ENCODE data around the gene RILPL1. TPM values are rescaled to one million over a fixed set of nuclear protein-coding genes. Genes with fewer than 3 reads are reported as not detected.
"Not testable (repeated sequence)": the region's sequence is repeated elsewhere in the genome, so short reads cannot be mapped to it uniquely, and the experiment has no call there.

RILPL1 gene
- total RNA-seq, 2 donors from 2014 or later: 91.7 to 98.0 TPM

GRCh38 chr12:123445388-123446332 lies 87.9 kb downstream of the RILPL1 start:
- DNase-seq (peak; percentile 66), ATAC-seq (peak; percentile 67 to 82)
- intact Hi-C loops (cut with DNase I): no loop called here

DNA sequence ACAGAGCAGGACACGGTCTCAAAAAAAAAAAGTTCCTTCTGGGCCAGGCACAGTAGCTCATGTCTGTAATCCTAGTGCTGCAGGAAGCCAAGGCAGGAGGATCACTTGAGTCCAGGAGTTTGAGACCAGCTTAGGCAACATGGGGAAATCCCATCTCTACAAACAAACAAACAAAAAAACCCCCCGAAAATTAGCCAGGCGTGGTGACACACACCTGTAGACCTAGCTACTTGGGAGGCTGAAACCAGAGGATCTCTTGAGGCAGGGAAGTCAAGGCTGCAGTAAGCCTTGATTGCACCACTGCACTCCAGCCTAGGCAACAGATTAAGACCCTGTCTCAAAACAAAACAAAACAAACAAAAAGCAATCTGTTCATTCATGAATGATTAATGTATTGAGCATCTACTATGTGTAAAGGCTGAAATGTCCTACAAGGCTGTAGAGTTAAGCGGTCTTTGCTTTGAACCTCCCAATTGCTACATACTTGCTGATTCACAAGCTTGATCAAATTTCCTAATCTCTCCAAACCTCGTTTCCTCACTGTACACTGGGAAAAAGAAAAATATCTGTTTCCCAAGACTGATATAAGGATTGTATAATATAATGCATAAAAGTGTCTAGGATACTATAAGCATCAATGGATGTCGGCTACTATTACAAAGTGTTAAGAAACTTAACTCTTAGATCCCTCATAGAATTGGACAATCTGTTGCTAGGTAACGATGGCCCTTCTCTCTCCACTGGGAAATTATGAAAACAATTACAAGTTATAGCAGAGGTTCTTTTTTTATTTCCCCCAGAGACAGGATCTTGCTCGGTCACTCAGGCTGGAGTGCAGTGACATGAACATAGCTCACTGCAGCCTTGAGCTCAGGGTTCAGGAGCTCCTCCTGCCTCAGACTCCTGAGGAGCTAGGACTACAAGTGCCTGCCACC lies 89.2 kb downstream of the RILPL1 start:
- DNase-seq (no peak), ATAC-seq (peak; percentile 19 to 34)
- intact Hi-C loops (cut with DNase I): no loop called here

- intact Hi-C loops (cut with DNase I): no loop called here
- no peak for DNase-seq
These were observed 90.7 kb downstream of the RILPL1 start for GRCh38 chr12:123442774-123443173.

DNA sequence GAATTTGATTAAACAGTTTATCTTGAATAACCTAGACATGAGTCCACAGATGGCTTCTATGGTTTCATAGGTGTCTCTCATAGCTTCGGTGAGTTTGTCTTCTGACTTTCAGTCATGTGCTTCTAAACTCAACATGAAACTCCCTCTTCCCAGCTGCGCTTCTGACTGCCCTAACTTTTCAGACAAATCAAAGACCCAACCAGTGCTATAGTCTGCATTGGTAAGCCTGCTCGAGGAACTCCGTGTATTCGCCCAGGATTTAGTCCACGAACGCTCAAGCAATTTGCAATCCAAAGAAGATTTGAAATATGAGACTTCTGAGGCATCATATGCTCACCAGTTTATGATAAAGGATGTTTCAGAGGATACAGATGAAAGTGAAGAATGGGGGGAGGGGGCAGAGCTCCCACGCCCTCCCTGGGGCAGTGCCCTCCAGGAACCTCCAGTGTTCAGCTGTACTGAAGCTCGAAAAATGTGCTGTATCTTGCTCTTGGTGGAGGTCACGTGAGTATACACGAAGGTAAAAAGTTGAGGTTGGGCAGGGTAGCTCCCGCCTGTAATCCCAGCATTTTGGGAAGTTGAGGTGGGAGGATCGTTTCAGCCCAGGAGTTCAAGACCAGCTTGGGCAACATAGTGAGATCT lies 91.9 kb downstream of the RILPL1 start:
- ATAC-seq (no peak), DNase-seq (no peak)
- intact Hi-C loops (cut with DNase I): no loop called here

More at GRCh38 chr12:123442774-123443173, 90.7 kb downstream of the RILPL1 start:
- ATAC-seq: no peak

GRCh38 chr12:123436017-123436964 lies 97.2 kb downstream of the RILPL1 start, which contains the start of gene RILPL2:
RILPL2 (minus strand) TSS chr12:123436684; CDS start chr12:123436420, 264 bp downstream.
- peak; percentile 92 for DNase-seq
- intact Hi-C loops (cut with DNase I): no loop called here
- peak; percentile 96 to 98 for ATAC-seq

- DNase-seq (no peak), ATAC-seq (no peak)
- intact Hi-C loops (cut with DNase I): no loop called here
These were observed 97.9 kb downstream of the RILPL1 start for GRCh38 chr12:123435636-123436016.

GRCh38 chr12:123433615-123434014 lies 99.9 kb downstream of the RILPL1 start:
- intact Hi-C loops (cut with DNase I): no loop called here
- DNase-seq (no peak), ATAC-seq (no peak)

GRCh38 chr12:123431951-123432817 lies 101.3 kb downstream of the RILPL1 start:
- intact Hi-C loops (cut with DNase I); DNase-seq; ATAC-seq: not testable (repeated sequence)

GRCh38 chr12:123429101-123429500 lies 104.4 kb downstream of the RILPL1 start:
- intact Hi-C loops (cut with DNase I); ATAC-seq; DNase-seq: not testable (repeated sequence)

DNA sequence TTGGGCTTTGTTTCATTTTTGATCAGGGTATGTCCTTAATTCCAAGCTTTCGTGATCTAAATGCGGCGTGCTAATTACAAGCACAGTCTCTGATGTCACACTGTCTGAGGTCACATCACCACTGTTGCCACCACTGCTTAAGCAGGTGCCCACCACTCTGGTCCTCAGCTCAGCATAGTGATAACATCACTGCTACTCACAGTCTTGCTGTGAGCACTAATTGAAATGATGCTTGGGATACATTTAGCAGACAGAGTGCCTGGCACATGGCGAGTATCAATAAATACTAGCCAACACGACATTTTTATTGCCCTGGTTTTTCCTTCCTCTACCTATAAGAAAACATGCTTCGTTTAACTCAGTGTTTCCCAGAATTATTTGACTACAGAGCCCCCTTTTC lies 104.9 kb downstream of the RILPL1 start:
- intact Hi-C loops (cut with DNase I): no loop called here
- ATAC-seq (no peak), DNase-seq (no peak)

GRCh38 chr12:123427036-123427769 lies 106.3 kb downstream of the RILPL1 start:
- ATAC-seq (no peak), DNase-seq (no peak)
- intact Hi-C loops (cut with DNase I): no loop called here

GRCh38 chr12:123421314-123421713 lies 112.2 kb downstream of the RILPL1 start:
- intact Hi-C loops (cut with DNase I): no loop called here

More at GRCh38 chr12:123421314-123421713, 112.2 kb downstream of the RILPL1 start:
- ATAC-seq: no peak
- DNase-seq: no peak
